Sigmoid colon (tissue), 4 donors: ENCODE data around the gene ZNF638.
"Not testable (repeated sequence)": the region's sequence is repeated elsewhere in the genome, so short reads cannot be mapped to it uniquely, and the experiment has no call there.

Experiments used
- CTCF ChIP-seq, 4 experiments: fragments of 450-650 bp in 3 of 4; fragments of 200-600 bp in 1 of 4; IDR thresholded peaks; one replicate each; pipeline ENCODE4 v1.5.1; 2016 to 2019; ENCODE audit warnings: antibody characterized with exemption in 4 of 4, mild to moderate bottlenecking in 3 of 4, moderate library complexity in 2 of 4
- EP300 ChIP-seq, 4 donors: sonication (generic); formaldehyde crosslinking; IDR thresholded peaks; one replicate each; pipeline ENCODE4 v1.6.1; 2017; ENCODE audit warnings: antibody characterized with exemption in 4 of 4
- POLR2A ChIP-seq, 2 donors: fragments of 450-650 bp; IDR thresholded peaks; one replicate each; pipeline ENCODE4 v1.6.1; 2016; ENCODE audit warnings: antibody characterized with exemption in 2 of 2, mild to moderate bottlenecking in 2 of 2, moderate library complexity in 2 of 2

GRCh38 chr2:71331331-71331580 lies 326 bp upstream of the ZNF638 start:
- TF ChIP-seq CTCF, EP300, POLR2A (IDR thresholded peaks at IDR 0.05): not testable (repeated sequence)
